ENCODE measurements around the gene CASP10.

- TF ChIP-seq POLR2AphosphoS5 (IDR thresholded peaks at IDR 0.05) (no peak), CTCF (IDR thresholded peaks at IDR 0.05) (no peak), POLR2A (IDR thresholded peaks at IDR 0.05; ENCODE audit: low read depth) (no peak)
Measured at GRCh38 chr2:201216918-201217317, 34.0 kb downstream of the CASP10 start.

Data from esophagus muscularis mucosa (tissue), 3 donors.